ENCODE results near the gene EPHA2. TPM values are rescaled to one million over a fixed set of nuclear protein-coding genes. Genes with fewer than 3 reads are reported as not detected.

EPHA2 gene
- total RNA-seq, 1 donor from 2014 or later = 44.8 TPM

DNA sequence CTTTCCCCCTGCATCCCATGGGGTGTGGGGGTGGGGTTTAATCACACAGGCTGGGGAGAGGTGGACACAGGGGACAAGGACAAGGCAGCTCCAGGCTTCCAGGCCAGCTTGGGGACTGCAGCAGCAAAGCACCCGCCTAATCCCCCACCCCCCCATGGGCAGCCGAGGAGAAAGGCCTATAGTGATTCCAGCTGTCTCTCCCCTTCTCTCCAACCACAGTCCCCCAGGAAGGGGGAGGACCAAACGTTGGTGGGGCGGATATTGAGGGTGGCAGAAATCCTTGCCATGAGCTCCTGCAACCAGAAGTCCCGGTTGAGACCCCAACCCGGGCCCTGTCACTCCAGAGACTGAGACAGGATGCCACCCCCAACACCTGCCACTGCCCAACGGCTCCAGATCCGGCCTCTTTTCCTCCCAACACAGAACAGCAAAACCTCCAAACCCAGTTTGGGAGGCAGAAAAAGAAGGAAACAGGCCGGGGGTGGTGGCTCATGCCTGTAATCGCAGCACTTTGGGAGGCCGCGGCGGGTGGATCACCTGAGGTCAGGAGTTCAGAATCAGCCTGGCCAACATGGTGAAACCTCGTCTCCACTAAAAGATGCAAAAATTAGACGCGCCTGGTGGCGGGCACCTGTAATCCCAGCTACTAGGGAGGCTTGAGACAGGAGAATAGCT is 1.7 kb downstream of the EPHA2 start:
- ATAC-seq (no peak), DNase-seq (no peak)
- Histone ChIP-seq H3K4me3 (peak overlapping the region; percentile 62), H3K27ac (peak overlapping the region; percentile 89), H3K36me3 (peaks cover 14% of the 10 kb centered on the region), H3K4me1 (peaks cover 50% of the 10 kb centered on the region), H3K27me3 (no peaks in the 10 kb centered on the region), H3K9me3 (no peaks in the 10 kb centered on the region)
- intact Hi-C loops (cut with DNase I) = no loop called here
- TF ChIP-seq, protein P1, sequence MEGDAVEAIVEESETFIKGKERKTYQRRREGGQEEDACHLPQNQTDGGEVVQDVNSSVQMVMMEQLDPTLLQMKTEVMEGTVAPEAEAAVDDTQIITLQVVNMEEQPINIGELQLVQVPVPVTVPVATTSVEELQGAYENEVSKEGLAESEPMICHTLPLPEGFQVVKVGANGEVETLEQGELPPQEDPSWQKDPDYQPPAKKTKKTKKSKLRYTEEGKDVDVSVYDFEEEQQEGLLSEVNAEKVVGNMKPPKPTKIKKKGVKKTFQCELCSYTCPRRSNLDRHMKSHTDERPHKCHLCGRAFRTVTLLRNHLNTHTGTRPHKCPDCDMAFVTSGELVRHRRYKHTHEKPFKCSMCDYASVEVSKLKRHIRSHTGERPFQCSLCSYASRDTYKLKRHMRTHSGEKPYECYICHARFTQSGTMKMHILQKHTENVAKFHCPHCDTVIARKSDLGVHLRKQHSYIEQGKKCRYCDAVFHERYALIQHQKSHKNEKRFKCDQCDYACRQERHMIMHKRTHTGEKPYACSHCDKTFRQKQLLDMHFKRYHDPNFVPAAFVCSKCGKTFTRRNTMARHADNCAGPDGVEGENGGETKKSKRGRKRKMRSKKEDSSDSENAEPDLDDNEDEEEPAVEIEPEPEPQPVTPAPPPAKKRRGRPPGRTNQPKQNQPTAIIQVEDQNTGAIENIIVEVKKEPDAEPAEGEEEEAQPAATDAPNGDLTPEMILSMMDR (IDR thresholded peaks at IDR 0.05) = no peak

DNA sequence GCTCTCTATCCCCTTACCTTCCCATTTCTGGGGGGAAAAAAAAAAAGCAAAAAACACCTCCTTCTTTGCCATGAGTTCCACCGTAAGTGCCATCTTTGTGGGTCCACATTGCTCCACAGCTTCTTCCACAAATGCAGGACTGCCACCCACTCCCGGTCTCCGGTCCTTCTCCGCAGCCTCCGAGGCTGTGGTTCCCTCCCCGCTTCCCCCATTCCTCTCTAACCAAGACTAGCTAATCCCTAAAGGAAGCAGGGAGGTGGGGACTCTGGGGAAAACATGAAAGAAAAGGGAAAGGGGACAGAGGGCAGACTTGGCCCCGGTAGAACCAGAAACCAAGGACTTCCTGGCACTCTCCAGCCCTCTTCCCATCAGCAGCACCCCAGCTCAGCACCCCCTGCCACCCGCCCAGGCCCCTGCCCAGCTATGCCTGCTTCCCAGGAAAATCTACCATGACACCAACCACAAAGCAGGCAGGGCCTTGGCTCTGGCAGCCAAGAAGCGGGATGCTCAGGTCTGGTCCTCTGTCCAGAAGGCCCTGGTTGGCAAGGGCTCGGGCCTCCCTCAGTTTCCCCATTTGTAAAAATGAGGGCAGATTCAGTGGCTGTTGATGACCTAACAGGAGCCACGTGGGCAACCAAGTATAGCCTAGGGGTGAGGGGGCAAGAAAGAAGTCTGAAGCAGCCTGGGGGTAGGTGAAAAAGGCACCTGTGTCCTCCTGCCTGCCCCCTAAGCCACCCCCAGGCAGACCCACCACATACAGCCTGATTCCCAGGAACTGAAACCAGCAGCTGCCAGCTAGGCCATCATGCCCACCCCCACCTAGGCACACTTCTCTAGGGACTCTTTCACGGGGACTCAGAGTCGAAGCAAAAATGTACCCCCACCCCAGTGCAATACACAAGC is 2.5 kb downstream of the EPHA2 start:
- Histone ChIP-seq H3K4me1 (peaks cover 50% of the 10 kb centered on the region), H3K36me3 (peaks cover 22% of the 10 kb centered on the region), H3K9me3 (no peaks in the 10 kb centered on the region), H3K27ac (peak overlapping the region; percentile 89), H3K27me3 (no peaks in the 10 kb centered on the region), H3K4me3 (peak overlapping the region; percentile 62)
- ATAC-seq (no peak), DNase-seq (no peak)
- intact Hi-C loops (cut with DNase I) = no loop called here
- TF ChIP-seq, protein P1 (IDR thresholded peaks at IDR 0.05) = no peak

DNA sequence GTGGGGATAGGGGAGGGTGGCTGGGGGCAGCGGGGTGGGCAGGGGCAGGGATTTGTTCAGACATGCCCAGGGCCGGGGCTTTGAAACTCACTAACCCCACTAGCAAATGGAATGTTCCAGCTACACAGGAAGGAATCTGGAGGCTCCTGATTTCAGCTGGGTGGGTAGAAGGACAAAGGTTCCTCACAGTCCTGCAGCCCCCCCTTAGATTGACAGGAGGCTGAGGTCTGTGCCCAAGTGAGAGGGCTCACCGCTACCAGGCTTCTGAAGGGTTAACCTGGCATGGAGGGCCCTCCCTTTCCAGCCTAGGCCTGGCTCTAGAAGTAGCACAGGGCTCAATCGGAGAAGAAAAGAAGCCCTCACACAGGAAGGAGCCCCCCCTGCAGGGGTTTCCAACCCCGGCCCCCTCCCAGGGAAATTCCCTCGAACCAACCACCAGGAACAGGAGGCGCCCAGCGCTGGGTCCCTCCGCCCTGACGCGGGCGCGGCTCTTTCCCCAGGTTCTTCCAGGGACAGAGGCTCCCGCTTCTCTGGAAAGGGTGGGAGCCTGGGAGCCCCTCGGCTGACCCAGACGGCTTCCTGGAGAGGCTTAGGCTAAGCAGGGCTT is 3.3 kb downstream of the EPHA2 start:
- Histone ChIP-seq H3K4me1 (peaks cover 51% of the 10 kb centered on the region), H3K9me3 (no peaks in the 10 kb centered on the region), H3K27me3 (no peaks in the 10 kb centered on the region), H3K27ac (peak overlapping the region; percentile 89), H3K36me3 (peaks cover 29% of the 10 kb centered on the region), H3K4me3 (peak overlapping the region; percentile 62)
- ATAC-seq (no peak), DNase-seq (no peak)
- intact Hi-C loops (cut with DNase I) = no loop called here
- TF ChIP-seq, protein P1 (IDR thresholded peaks at IDR 0.05) = no peak

DNA sequence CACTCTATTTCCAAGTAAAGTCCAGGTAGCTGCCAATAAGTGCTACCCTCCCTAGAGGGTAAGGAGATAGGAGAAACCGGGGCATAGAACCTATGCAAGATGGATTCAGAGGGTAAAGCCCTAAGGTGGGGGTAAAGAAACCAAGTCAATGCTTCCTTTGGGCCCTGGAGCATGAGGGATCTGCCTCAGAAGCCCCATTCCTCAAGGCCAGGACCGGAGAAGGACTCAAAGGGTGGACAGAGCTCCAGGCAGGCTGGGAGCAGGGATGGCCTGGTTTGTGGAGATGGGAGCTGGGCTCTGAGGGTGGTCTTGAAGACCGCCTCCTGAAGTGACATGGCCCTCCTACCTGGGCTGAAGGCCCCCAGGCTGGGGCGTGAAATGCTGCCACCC is 3.9 kb downstream of the EPHA2 start:
- intact Hi-C loops (cut with DNase I) = no loop called here
- H3K9me3 ChIP-seq = no peaks in the 10 kb centered on the region
- ATAC-seq (no peak), DNase-seq (no peak)
- H3K4me3 ChIP-seq = peak overlapping the region; percentile 62
- H3K36me3 ChIP-seq = peaks cover 34% of the 10 kb centered on the region
- H3K4me1 ChIP-seq = peaks cover 57% of the 10 kb centered on the region
- no peaks in the 10 kb centered on the region for H3K27me3 ChIP-seq
- peak overlapping the region; percentile 89 for H3K27ac ChIP-seq
- TF ChIP-seq, protein P1 (IDR thresholded peaks at IDR 0.05) = no peak

DNA sequence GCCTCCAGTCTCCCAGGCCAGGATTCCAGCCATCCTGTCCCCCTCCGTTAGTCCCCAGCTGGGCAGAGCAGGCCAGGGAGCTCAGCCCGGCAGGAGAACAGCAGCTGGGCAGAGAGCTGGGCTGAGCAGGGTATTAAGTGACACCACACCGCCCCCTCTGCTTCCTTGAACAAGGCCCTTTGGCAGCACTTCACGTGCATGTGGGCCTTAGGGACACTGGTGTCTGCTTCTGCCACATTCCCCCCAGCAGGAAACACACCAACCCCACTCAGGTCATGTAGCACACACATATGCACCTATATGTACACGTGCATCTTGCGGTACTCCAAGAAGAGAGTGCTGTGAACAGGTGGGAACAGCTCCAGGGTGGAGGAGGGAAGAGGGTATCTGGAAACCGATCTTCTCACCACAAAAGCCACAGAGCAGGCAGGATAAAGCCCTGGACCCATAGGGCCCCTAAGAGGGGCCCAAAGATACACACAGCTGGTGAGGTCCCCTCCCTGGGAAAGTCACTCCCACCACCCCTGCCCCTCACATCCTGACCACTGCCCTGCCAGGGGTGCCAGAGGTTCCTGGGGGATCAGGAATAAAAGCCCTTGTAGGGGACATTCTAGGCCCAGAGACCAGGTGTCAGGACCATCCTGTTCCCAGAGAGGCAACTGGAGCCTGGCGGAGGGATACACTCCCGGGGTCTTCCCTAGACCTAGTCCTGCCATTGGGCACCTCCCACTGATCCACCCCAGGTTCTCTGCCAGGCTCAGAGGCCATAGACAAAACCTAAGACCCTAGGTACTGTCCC is 4.5 kb downstream of the EPHA2 start:
- ATAC-seq = no peak
- DNase-seq = no peak
- no peaks in the 10 kb centered on the region for H3K27me3 ChIP-seq
- intact Hi-C loops (cut with DNase I) = no loop called here
- no peaks in the 10 kb centered on the region for H3K9me3 ChIP-seq
- H3K36me3 ChIP-seq = peaks cover 34% of the 10 kb centered on the region
- H3K4me3 ChIP-seq = no peak overlapping the region
- H3K27ac ChIP-seq = peak overlapping the region; percentile 89
- TF ChIP-seq, protein P1 (IDR thresholded peaks at IDR 0.05) = no peak
- H3K4me1 ChIP-seq = peaks cover 57% of the 10 kb centered on the region
